SU-DHL-6 (cell line): ENCODE data around the gene NRF1.
"Not testable (repeated sequence)": the region's sequence is repeated elsewhere in the genome, so short reads cannot be mapped to it uniquely, and the experiment has no call there.

Experiments used
- H2AFZ ChIP-seq: fragments of 200-600 bp; sonication (generic); 2 replicates; pipeline ENCODE4 v1.6.1; 2014; ENCODE audit warnings: low read depth, mild to moderate bottlenecking, moderate library complexity, mixed read lengths, antibody characterized with exemption, low read length; ENCODE audit not compliant: severe bottlenecking
- H3F3A ChIP-seq: fragments of 200-600 bp; shearing (Covaris generic); 2 replicates; pipeline ENCODE4 v1.6.0; 2016; ENCODE audit warnings: antibody characterized with exemption, mild to moderate bottlenecking; ENCODE audit not compliant: insufficient read depth
- H3K27ac ChIP-seq: fragments of 200-600 bp; sonication (generic); 2 replicates; pipeline ENCODE4 v1.5.1; 2016; ENCODE audit warnings: low read depth, mild to moderate bottlenecking, low read length, moderate library complexity, mixed read lengths
- H3K27me3 ChIP-seq: fragments of 200-600 bp; sonication (generic), shearing (Covaris generic); 2 replicates; pipeline ENCODE4 v1.6.0; 2014; ENCODE audit warnings: mild to moderate bottlenecking, low read length
- H3K36me3 ChIP-seq: fragments of 200-600 bp; sonication (generic); 2 replicates; pipeline ENCODE4 v1.6.1; 2014; ENCODE audit warnings: mild to moderate bottlenecking, low read length, mixed read lengths
- H3K4me2 ChIP-seq: fragments of 300-600, 200-600 bp; shearing (Covaris generic), sonication (generic); 2 replicates; pipeline ENCODE4 v1.6.0; 2014; ENCODE audit warnings: low read length, low read depth, mild to moderate bottlenecking; ENCODE audit not compliant: poor library complexity, severe bottlenecking
- H3K4me3 ChIP-seq: fragments of 200-600 bp; sonication (generic); 2 replicates; pipeline ENCODE4 v1.5.1; 2014; ENCODE audit warnings: antibody characterized with exemption, low read length, mild to moderate bottlenecking, mixed read lengths; ENCODE audit not compliant: insufficient read depth, poor library complexity, severe bottlenecking
- H3K79me2 ChIP-seq: fragments of 200-600 bp; sonication (generic); 2 replicates; pipeline ENCODE4 v1.6.1; 2014; ENCODE audit warnings: mild to moderate bottlenecking, low read length, moderate library complexity; ENCODE audit not compliant: insufficient read depth
- H3K9ac ChIP-seq: fragments of 200-600 bp; sonication (generic); 2 replicates; pipeline ENCODE4 v1.7.0; 2014; ENCODE audit warnings: mild to moderate bottlenecking, low read length
- H3K9me2 ChIP-seq: fragments of 200-600 bp; sonication (generic); replicated peaks from 2 replicates; pipeline ENCODE4 v1.6.1; 2014; ENCODE audit warnings: low read length; ENCODE audit not compliant: insufficient read depth
- H3K9me3 ChIP-seq: fragments of 200-600 bp; sonication (generic); 2 replicates; pipeline ENCODE4 v1.6.1; 2014; ENCODE audit warnings: low read length, mixed read lengths; ENCODE audit not compliant: insufficient read depth
- H4K20me1 ChIP-seq: fragments of 200-600 bp; sonication (generic); 2 replicates; pipeline ENCODE4 v1.6.1; 2014; ENCODE audit warnings: low read depth, mild to moderate bottlenecking, antibody characterized with exemption, low read length, moderate library complexity, mixed read lengths
- CTCF ChIP-seq: fragments of 200-600 bp; sonication (generic); IDR thresholded peaks from one replicate; pipeline ENCODE4 v1.5.1; 2017; ENCODE audit warnings: antibody characterized with exemption, mild to moderate bottlenecking, low read length, moderate library complexity; ENCODE audit not compliant: insufficient read depth, poor library complexity, severe bottlenecking
- EZH2phosphoT487 ChIP-seq: fragments of 200-600 bp; sonication (generic), shearing (Covaris generic); conservative IDR thresholded peaks from 2 replicates; pipeline ENCODE4 v1.6.1; 2018; ENCODE audit warnings: mild to moderate bottlenecking, antibody characterized with exemption, low read length, moderate library complexity, mixed read lengths

The NRF1 gene

GRCh38 chr7:129661645-129662182 lies 50.2 kb downstream of the NRF1 start:
- peaks cover 14% of the 10 kb centered on the region; the same call in 1 of the 2 replicates for H3K9me3 ChIP-seq
- no peak overlapping the region for H3K9ac ChIP-seq
- H3K27me3 ChIP-seq, result no peaks in the 10 kb centered on the region
- no peaks in the 10 kb centered on the region for H3F3A ChIP-seq
- H3K27ac ChIP-seq, result no peak overlapping the region
- H3K9me2 ChIP-seq, result no peaks in the 10 kb centered on the region
- H3K4me3 ChIP-seq, result no peak overlapping the region
- H2AFZ ChIP-seq, result no peak overlapping the region
- TF ChIP-seq CTCF (no peak), EZH2phosphoT487 (no peak)
- H3K79me2 ChIP-seq, result no peaks in the 10 kb centered on the region
- H4K20me1 ChIP-seq, result no peaks in the 10 kb centered on the region
- H3K4me2 ChIP-seq, result no peak overlapping the region
- peaks cover 33% of the 10 kb centered on the region for H3K36me3 ChIP-seq

GRCh38 chr7:129663240-129663639 lies 51.7 kb downstream of the NRF1 start:
- H3K9me3 ChIP-seq, result peaks cover 14% of the 10 kb centered on the region; the same call in 1 of the 2 replicates
- H3K9ac ChIP-seq, H3K4me3 ChIP-seq, H2AFZ ChIP-seq, H3F3A ChIP-seq, H3K79me2 ChIP-seq, H3K9me2 ChIP-seq, H3K27ac ChIP-seq, H3K27me3 ChIP-seq, H4K20me1 ChIP-seq, H3K4me2 ChIP-seq: not testable (repeated sequence)
- peaks cover 26% of the 10 kb centered on the region for H3K36me3 ChIP-seq

- no peaks in the 10 kb centered on the region for H3K9me2 ChIP-seq
- TF ChIP-seq CTCF, result peak; percentile 19
- TF ChIP-seq EZH2phosphoT487, result no peak
- no peak overlapping the region for H3K9ac ChIP-seq
- no peak overlapping the region for H3K4me2 ChIP-seq
- H3K79me2 ChIP-seq, result no peaks in the 10 kb centered on the region
- no peaks in the 10 kb centered on the region for H3F3A ChIP-seq
- H3K4me3 ChIP-seq, result no peak overlapping the region
- no peaks in the 10 kb centered on the region; the same call in 1 of the 2 replicates for H4K20me1 ChIP-seq
- H3K9me3 ChIP-seq, result peaks cover 14% of the 10 kb centered on the region; the same call in 1 of the 2 replicates
- no peaks in the 10 kb centered on the region for H3K27me3 ChIP-seq
- H3K36me3 ChIP-seq, result peaks cover 21% of the 10 kb centered on the region
- H3K27ac ChIP-seq, result no peak overlapping the region
- H2AFZ ChIP-seq, result no peak overlapping the region
Observed at GRCh38 chr7:129664029-129665012, 52.8 kb downstream of the NRF1 start.

- H4K20me1 ChIP-seq, result no peaks in the 10 kb centered on the region; the same call in 1 of the 2 replicates
- peaks cover 14% of the 10 kb centered on the region; the same call in 1 of the 2 replicates for H3K9me3 ChIP-seq
- TF ChIP-seq EZH2phosphoT487 (no peak), CTCF (no peak)
- H3K9me2 ChIP-seq, result no peaks in the 10 kb centered on the region
- peaks cover 18% of the 10 kb centered on the region for H3K36me3 ChIP-seq
- no peaks in the 10 kb centered on the region for H3F3A ChIP-seq
- H3K4me2 ChIP-seq, result no peak overlapping the region
- H2AFZ ChIP-seq, result no peak overlapping the region
- no peaks in the 10 kb centered on the region for H3K79me2 ChIP-seq
- H3K4me3 ChIP-seq, result no peak overlapping the region
- no peak overlapping the region for H3K27ac ChIP-seq
- no peak overlapping the region for H3K9ac ChIP-seq
- H3K27me3 ChIP-seq, result no peaks in the 10 kb centered on the region
Observed at GRCh38 chr7:129665013-129665401, 53.5 kb downstream of the NRF1 start.
